ENCODE measurements around the gene FANCB.

FANCB gene

DNA sequence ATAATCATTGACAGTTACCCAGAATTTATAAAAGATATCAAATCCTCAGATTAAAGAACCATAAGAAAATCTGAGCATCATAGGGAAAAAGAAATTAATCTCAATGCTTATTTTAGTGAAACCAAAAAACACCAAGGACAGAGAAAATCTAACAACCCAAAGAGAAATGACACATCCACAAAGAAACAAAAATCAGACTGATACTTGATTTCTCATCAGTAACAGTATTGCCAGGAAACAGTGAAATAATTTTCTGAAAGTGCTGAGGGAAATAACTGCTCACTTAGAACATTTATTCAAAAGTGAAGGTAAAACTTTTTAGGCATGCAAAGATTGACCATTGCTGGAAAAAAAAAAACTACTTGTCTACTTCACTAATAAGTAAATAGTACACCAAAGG is 11.0 kb upstream of the FANCB start:
- TF ChIP-seq RAD21 (IDR thresholded peaks at IDR 0.05; ENCODE audit: low read depth) (no peak), CEBPB (IDR thresholded peaks at IDR 0.05) (no peak), CREB1 (IDR thresholded peaks at IDR 0.05; ENCODE audit: low read depth) (no peak), YY1 (IDR thresholded peaks at IDR 0.05; ENCODE audit: low read depth) (no peak), TAF1 (IDR thresholded peaks at IDR 0.05; ENCODE audit: low read depth) (no peak), EGR1 (IDR thresholded peaks at IDR 0.05) (no peak), EP300 (IDR thresholded peaks at IDR 0.05; ENCODE audit: borderline replicate concordance) (no peak), TEAD4 (IDR thresholded peaks at IDR 0.05) (no peak), TCF12 (IDR thresholded peaks at IDR 0.05; ENCODE audit: low read depth) (no peak), FOXM1 (IDR thresholded peaks at IDR 0.05; ENCODE audit: borderline replicate concordance, low read depth) (no peak), ZBTB7A (IDR thresholded peaks at IDR 0.05; ENCODE audit: low read depth) (no peak), NFIC (IDR thresholded peaks at IDR 0.05) (no peak)
- TF ChIP-seq, protein P1, sequence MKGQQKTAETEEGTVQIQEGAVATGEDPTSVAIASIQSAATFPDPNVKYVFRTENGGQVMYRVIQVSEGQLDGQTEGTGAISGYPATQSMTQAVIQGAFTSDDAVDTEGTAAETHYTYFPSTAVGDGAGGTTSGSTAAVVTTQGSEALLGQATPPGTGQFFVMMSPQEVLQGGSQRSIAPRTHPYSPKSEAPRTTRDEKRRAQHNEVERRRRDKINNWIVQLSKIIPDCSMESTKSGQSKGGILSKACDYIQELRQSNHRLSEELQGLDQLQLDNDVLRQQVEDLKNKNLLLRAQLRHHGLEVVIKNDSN (IDR thresholded peaks at IDR 0.05): no peak
- TF ChIP-seq, protein P2, sequence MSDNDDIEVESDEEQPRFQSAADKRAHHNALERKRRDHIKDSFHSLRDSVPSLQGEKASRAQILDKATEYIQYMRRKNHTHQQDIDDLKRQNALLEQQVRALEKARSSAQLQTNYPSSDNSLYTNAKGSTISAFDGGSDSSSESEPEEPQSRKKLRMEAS (IDR thresholded peaks at IDR 0.05): no peak

GRCh38 chrX:14875624-14876023 is 2.8 kb upstream of the FANCB start:
- no peak for TF ChIP-seq TCF12 (IDR thresholded peaks at IDR 0.05; ENCODE audit: low read depth)
- TF ChIP-seq RAD21 (IDR thresholded peaks at IDR 0.05; ENCODE audit: low read depth): no peak
- TF ChIP-seq TEAD4 (IDR thresholded peaks at IDR 0.05): no peak
- no peak for TF ChIP-seq EP300 (IDR thresholded peaks at IDR 0.05; ENCODE audit: borderline replicate concordance)
- TF ChIP-seq, protein P2 (IDR thresholded peaks at IDR 0.05): no peak
- TF ChIP-seq CREB1 (IDR thresholded peaks at IDR 0.05; ENCODE audit: low read depth): no peak
- TF ChIP-seq FOXM1 (IDR thresholded peaks at IDR 0.05; ENCODE audit: borderline replicate concordance, low read depth): no peak
- no peak for TF ChIP-seq NFIC (IDR thresholded peaks at IDR 0.05)
- TF ChIP-seq REST (IDR thresholded peaks at IDR 0.05; ENCODE audit: low read depth): no peak
- TF ChIP-seq ZBTB7A (IDR thresholded peaks at IDR 0.05; ENCODE audit: low read depth): no peak
- no peak for TF ChIP-seq YY1 (IDR thresholded peaks at IDR 0.05; ENCODE audit: low read depth)

- no peak for TF ChIP-seq YY1 (IDR thresholded peaks at IDR 0.05; ENCODE audit: low read depth)
- TF ChIP-seq FOXM1 (IDR thresholded peaks at IDR 0.05; ENCODE audit: borderline replicate concordance, low read depth): no peak
- TF ChIP-seq, protein P1 (IDR thresholded peaks at IDR 0.05): no peak
- TF ChIP-seq CREB1 (IDR thresholded peaks at IDR 0.05; ENCODE audit: low read depth): no peak
- TF ChIP-seq TCF12 (IDR thresholded peaks at IDR 0.05; ENCODE audit: low read depth): no peak
Measured at GRCh38 chrX:14873676-14874049, 794 bp upstream of the FANCB start.

- no peak for TF ChIP-seq ZBTB7A (IDR thresholded peaks at IDR 0.05; ENCODE audit: low read depth)
- no peak for TF ChIP-seq TEAD4 (IDR thresholded peaks at IDR 0.05)
- no peak for TF ChIP-seq YY1 (IDR thresholded peaks at IDR 0.05; ENCODE audit: low read depth)
- TF ChIP-seq, protein P1 (IDR thresholded peaks at IDR 0.05): no peak
- TF ChIP-seq CREB1 (IDR thresholded peaks at IDR 0.05; ENCODE audit: low read depth): no peak
- TF ChIP-seq REST (IDR thresholded peaks at IDR 0.05; ENCODE audit: low read depth): no peak
- no peak for TF ChIP-seq EGR1 (IDR thresholded peaks at IDR 0.05)
- no peak for TF ChIP-seq EP300 (IDR thresholded peaks at IDR 0.05; ENCODE audit: borderline replicate concordance)
- TF ChIP-seq TCF12 (IDR thresholded peaks at IDR 0.05; ENCODE audit: low read depth): no peak
- no peak for TF ChIP-seq FOXM1 (IDR thresholded peaks at IDR 0.05; ENCODE audit: borderline replicate concordance, low read depth)
- TF ChIP-seq NFIC (IDR thresholded peaks at IDR 0.05): no peak
- no peak for TF ChIP-seq RAD21 (IDR thresholded peaks at IDR 0.05; ENCODE audit: low read depth)
- TF ChIP-seq TAF1 (IDR thresholded peaks at IDR 0.05; ENCODE audit: low read depth): no peak
- TF ChIP-seq, protein P2 (IDR thresholded peaks at IDR 0.05): no peak
Measured at GRCh38 chrX:14872355-14872754, 514 bp downstream of the FANCB start.

GRCh38 chrX:14871767-14872166 is 1.1 kb downstream of the FANCB start:
- TF ChIP-seq TAF1 (IDR thresholded peaks at IDR 0.05; ENCODE audit: low read depth): no peak
- no peak for TF ChIP-seq ZBTB7A (IDR thresholded peaks at IDR 0.05; ENCODE audit: low read depth)
- TF ChIP-seq FOXM1 (IDR thresholded peaks at IDR 0.05; ENCODE audit: borderline replicate concordance, low read depth): no peak
- TF ChIP-seq YY1 (IDR thresholded peaks at IDR 0.05; ENCODE audit: low read depth): no peak
- TF ChIP-seq CEBPB (IDR thresholded peaks at IDR 0.05): no peak
- TF ChIP-seq, protein P1 (IDR thresholded peaks at IDR 0.05): no peak
- no peak for TF ChIP-seq RAD21 (IDR thresholded peaks at IDR 0.05; ENCODE audit: low read depth)
- no peak for TF ChIP-seq TEAD4 (IDR thresholded peaks at IDR 0.05)
- TF ChIP-seq CREB1 (IDR thresholded peaks at IDR 0.05; ENCODE audit: low read depth): no peak
- no peak for TF ChIP-seq EP300 (IDR thresholded peaks at IDR 0.05; ENCODE audit: borderline replicate concordance)
- no peak for TF ChIP-seq TCF12 (IDR thresholded peaks at IDR 0.05; ENCODE audit: low read depth)
- TF ChIP-seq, protein P2 (IDR thresholded peaks at IDR 0.05): no peak
- TF ChIP-seq NFIC (IDR thresholded peaks at IDR 0.05): no peak
- TF ChIP-seq REST (IDR thresholded peaks at IDR 0.05; ENCODE audit: low read depth): no peak
- TF ChIP-seq EGR1 (IDR thresholded peaks at IDR 0.05): no peak
